ENCODE measurements around the gene EXOC7.
A peak's percentile ranks its signal among the peaks of the same experiment; 100 is the strongest.

Gene EXOC7

DNA sequence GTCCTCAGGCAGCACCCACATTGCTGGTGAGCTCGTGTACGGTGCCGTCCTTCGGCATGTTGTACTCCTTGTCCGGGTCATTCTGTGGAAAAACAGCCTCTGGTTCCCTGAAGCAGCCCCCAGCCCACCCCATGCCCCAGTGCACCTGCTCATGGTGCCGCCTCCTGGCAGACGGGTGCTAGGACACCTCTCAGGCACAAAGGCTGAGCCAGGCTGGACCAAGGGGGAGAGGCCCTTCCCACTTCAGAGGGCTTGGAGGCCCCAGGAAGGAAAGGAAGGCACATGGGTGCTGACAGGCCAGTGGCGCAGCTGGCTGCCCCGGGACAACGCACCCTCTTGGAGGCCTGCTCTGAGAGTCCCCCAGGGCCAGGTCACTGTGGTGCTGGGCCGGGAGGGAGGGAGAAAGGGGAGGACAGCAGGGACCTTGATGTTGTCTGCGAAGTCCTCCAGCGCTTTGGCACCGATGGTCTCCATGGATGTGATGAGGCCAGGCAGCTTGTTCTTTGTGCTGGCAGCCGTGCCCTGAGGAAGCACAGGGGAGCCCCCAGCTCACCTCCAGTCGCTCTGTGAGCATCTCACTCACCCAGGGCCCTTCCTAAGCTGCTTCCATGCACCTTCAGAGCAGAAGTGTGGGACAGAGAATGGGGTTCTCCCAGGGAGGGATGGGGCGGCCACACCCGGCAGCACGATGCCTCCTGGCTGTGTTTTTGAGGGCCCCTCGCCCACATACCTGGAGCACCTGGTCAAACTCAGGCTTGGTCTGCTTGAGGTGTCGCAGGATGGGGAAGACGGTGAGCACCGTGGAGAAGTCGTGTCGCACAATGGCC is 15.3 kb downstream of the EXOC7 start:
- H3K9me3 Mint-ChIP-seq: no peaks in the 10 kb centered on the region
- no peak for ATAC-seq
- no peak overlapping the region for H3K4me3 Mint-ChIP-seq
- H3K27ac Mint-ChIP-seq: no peak overlapping the region
- H3K27me3 Mint-ChIP-seq: no peaks in the 10 kb centered on the region
- peaks cover 70% of the 10 kb centered on the region for H3K36me3 Mint-ChIP-seq
- no peaks in the 10 kb centered on the region for H3K4me1 Mint-ChIP-seq

- Mint-ChIP-seq H3K4me1 (no peaks in the 10 kb centered on the region), H3K27ac (no peak overlapping the region), H3K36me3 (peaks cover 66% of the 10 kb centered on the region), H3K4me3 (no peak overlapping the region), H3K9me3 (no peaks in the 10 kb centered on the region), H3K27me3 (no peaks in the 10 kb centered on the region)
- ATAC-seq: no peak
These were observed 16.1 kb downstream of the EXOC7 start for GRCh38 chr17:76087531-76087930.

DNA sequence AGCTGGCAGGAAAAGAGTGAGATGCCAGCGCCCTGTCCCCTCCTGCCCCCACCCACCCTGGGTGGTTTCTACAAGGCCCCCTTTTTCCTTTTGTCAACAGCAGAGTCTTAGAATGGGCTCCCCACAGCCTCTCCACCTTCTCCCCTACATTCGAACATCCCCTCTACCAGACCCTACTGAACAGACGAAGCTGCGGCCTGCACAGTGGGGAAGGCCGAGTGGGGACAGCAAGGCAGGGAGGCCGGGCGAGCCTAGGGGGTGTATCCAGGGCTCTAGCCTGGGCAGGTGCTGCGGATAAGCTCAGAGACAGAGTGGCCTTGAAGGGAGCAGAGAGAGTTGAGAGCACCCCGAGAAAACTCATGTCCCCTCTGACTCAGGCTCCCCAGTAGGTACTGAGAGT is 17.2 kb downstream of the EXOC7 start:
- Mint-ChIP-seq H3K36me3 (peaks cover 62% of the 10 kb centered on the region), H3K9me3 (no peaks in the 10 kb centered on the region), H3K27ac (no peak overlapping the region), H3K4me1 (no peaks in the 10 kb centered on the region), H3K4me3 (no peak overlapping the region), H3K27me3 (no peaks in the 10 kb centered on the region)
- no peak for ATAC-seq

DNA sequence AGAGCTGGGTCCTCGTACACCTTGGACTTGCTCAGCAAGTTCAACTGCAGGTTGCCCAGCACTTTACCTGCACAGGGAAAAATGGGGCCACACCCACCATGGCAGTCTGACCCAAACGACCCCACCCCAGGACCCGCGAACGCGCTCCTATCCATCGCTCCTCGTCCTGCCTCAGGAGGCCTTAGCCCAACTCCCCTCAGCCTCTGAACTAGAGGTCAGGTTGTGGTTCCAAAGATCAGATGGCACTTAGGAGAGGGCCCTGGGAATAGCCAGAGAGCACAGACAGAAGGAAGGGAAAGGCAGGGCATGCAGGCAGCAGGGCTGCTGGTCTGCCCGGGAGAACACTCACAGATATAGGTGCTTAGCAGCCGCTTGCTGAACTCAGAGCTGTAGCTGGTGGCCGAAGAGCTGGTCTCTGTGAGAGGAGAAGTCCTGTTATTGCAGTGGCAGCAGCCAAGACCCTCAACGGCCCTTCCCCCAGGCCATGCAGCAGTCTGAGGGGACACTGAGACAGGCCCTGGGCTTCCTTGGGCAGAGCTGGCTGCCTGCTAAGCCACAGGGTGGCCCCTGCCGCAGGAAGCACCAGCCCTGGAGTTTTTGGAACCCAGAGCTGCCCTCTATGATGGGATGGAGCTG is 17.7 kb downstream of the EXOC7 start:
- no peaks in the 10 kb centered on the region for H3K9me3 Mint-ChIP-seq
- no peaks in the 10 kb centered on the region for H3K27me3 Mint-ChIP-seq
- H3K4me1 Mint-ChIP-seq: peaks cover 3% of the 10 kb centered on the region
- peaks cover 57% of the 10 kb centered on the region for H3K36me3 Mint-ChIP-seq
- no peak overlapping the region for H3K4me3 Mint-ChIP-seq
- ATAC-seq: no peak
- no peak overlapping the region for H3K27ac Mint-ChIP-seq

DNA sequence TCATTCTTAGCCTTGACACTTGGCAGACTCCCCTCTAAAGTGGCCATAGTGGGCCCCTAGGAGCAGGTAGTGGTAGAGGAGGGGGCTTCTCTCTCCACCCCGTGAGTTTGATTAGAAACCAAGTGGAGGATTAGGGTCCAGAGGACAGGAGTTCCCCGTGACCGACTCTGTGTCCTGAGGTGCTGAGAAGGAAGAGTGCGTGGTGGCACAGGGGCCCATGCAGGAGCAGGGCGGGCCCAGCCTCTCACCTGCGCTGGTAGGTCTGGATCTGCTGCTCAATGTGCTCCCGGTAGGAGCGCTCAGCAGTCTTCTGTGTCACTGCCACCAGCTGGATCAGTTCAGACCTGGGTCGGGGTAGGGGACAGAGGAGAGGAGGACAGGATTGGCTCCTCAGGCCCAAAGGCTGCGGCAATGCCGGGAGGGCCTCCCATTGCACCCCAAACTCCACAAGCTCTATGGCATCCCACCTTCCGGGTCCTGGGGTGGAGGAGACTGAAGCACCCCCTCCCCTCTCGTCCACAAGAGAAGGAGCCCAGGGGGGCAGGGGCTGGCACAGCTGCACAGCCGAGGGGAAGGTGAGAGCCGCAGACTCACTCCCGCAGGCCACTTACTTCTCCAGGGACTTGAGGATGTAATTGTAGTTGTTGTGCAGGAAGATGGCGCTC is 18.4 kb downstream of the EXOC7 start:
- Mint-ChIP-seq H3K9me3 (no peaks in the 10 kb centered on the region), H3K36me3 (peaks cover 54% of the 10 kb centered on the region), H3K4me1 (peaks cover 7% of the 10 kb centered on the region), H3K27me3 (no peaks in the 10 kb centered on the region), H3K4me3 (no peak overlapping the region), H3K27ac (no peak overlapping the region)
- ATAC-seq: no peak

DNA sequence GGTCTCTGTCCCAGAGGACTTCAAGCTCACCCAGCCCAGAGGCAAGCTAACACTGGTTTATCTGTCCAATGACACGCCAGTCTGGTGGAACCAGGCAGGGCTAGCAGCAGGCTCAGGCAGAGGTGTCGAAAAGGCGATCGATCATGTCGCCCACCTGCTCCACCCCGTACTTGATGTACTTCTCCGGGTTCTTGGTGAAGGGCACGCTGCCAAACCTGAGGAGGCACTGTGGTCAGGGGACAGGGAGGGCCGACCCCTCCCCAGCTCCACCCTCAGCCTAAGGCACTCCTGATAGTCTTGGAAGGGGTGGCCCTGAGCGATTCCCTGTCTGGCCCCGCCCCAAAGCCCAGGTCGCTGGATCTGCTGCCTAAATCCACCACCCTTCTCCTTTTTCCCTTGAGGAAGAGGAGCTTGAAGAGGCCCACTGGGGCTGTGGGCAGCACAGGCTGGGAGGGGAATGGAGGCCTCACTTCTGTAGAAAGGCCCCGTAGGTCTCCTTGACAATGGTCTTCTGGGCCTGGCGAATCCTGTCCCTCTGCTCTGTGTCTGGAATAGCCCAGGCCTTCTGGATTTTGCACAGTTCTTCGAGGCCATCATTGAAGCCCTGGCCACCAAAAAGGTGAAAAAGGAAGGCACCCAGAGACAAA is 19.9 kb downstream of the EXOC7 start:
- Mint-ChIP-seq H3K27ac (no peak overlapping the region), H3K27me3 (peaks cover 5% of the 10 kb centered on the region), H3K4me1 (peaks cover 10% of the 10 kb centered on the region), H3K36me3 (peaks cover 40% of the 10 kb centered on the region), H3K9me3 (no peaks in the 10 kb centered on the region), H3K4me3 (no peak overlapping the region)
- ATAC-seq: no peak

GRCh38 chr17:76082326-76083251 is 21.0 kb downstream of the EXOC7 start:
- Mint-ChIP-seq H3K4me1 (peaks cover 14% of the 10 kb centered on the region), H3K27ac (no peak overlapping the region), H3K4me3 (no peak overlapping the region), H3K27me3 (peaks cover 16% of the 10 kb centered on the region), H3K9me3 (no peaks in the 10 kb centered on the region), H3K36me3 (peaks cover 31% of the 10 kb centered on the region)
- ATAC-seq: no peak

DNA sequence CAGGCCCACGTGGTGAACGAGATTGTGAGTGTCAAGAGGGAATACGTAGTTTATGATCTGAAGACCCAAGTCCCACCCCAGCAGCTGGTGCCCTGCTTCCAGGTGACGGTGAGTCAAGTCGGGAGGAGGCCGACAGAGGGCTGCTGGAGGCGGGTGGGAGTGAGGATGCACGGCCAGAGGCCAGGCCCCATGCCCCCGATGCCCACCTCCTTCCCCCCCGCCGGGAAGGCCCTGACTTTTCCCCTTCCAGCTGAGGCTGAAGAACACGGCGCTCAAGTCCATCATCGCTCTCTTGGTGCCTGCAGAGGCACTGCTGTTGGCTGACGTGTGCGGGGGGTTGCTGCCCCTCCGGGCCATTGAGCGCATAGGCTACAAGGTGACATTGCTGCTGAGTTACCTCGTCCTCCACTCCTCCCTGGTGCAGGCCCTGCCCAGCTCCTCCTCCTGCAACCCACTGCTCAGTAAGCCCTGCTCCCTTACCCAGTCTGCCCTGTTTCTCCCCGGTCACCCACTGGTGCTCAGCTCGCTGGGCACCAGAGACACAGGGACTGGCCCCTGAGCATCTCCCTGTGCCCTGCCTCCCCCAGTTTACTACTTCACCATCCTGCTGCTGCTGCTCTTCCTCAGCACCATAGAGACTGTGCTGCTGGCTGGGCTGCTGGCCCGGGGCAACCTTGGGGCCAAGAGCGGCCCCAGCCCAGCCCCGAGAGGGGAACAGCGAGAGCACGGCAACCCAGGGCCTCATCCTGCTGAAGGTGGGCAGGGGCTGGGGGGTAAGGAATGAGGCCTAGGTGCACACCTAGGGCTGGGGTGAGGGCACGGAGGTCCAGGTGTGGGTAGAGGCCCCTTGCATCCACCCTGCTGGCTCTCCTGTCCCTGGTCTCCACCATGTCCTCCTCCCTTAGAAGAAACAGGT is 22.0 kb downstream of the EXOC7 start:
- H3K27me3 Mint-ChIP-seq: peaks cover 26% of the 10 kb centered on the region
- H3K36me3 Mint-ChIP-seq: peaks cover 22% of the 10 kb centered on the region
- no peak overlapping the region for H3K4me3 Mint-ChIP-seq
- H3K9me3 Mint-ChIP-seq: no peaks in the 10 kb centered on the region
- H3K4me1 Mint-ChIP-seq: peaks cover 24% of the 10 kb centered on the region
- no peak for ATAC-seq
- no peak overlapping the region for H3K27ac Mint-ChIP-seq

DNA sequence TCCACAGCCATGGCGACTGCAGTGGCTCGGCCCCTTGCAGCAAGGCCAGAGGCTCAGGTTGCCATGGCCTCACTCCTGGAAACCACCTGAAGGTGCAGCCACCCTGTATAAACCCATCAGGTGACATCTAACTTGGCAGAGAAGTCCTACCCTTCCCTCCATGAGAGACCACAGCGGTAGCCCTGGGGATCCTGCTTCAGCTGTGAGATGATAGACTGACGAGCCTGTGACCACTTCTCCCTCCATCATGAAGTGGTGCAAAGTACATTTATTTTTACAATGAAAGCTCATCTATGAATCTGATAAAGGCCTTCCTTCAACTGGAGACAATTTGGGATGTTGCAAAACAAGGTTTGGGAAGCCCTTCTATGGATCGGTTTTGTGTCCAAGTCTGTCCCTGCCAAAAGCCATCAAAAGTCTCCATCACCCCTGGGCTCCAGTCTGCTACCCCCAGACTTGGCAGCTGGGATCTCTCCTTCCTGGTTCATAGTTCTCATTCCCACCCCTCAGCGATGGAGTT is 22.8 kb downstream of the EXOC7 start:
- peaks cover 30% of the 10 kb centered on the region for H3K4me1 Mint-ChIP-seq
- ATAC-seq: no peak
- no peak overlapping the region for H3K4me3 Mint-ChIP-seq
- H3K9me3 Mint-ChIP-seq: no peaks in the 10 kb centered on the region
- peaks cover 16% of the 10 kb centered on the region for H3K36me3 Mint-ChIP-seq
- H3K27me3 Mint-ChIP-seq: peaks cover 34% of the 10 kb centered on the region
- H3K27ac Mint-ChIP-seq: no peak overlapping the region

GRCh38 chr17:76079956-76080767 is 23.4 kb downstream of the EXOC7 start:
- Mint-ChIP-seq H3K27ac (no peak overlapping the region), H3K36me3 (peaks cover 14% of the 10 kb centered on the region), H3K4me1 (peaks cover 37% of the 10 kb centered on the region), H3K9me3 (no peaks in the 10 kb centered on the region), H3K4me3 (no peak overlapping the region), H3K27me3 (peaks cover 40% of the 10 kb centered on the region)
- peak; percentile 28 for ATAC-seq

DNA sequence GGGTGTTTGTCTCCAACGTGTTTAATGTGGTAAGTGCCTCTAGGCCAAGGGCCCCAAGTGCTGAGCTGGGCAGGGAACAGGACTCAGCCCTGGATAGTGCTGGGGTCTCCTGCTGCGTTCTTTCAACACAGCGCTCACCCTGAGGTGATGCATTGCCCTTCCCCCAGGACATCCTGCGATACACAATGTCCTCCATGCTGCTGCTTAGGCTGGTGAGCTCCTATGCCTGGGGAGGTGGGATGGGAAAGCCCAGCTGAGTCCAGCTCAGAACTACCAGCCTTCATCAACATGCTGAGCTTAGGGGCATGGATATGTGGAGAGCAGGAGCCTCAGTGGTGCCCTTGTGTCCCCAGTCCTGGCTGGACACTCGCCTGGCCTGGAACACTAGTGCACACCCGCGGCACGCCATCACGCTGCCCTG is 24.0 kb downstream of the EXOC7 start:
- Mint-ChIP-seq H3K9me3 (no peaks in the 10 kb centered on the region), H3K27ac (no peak overlapping the region), H3K36me3 (peaks cover 15% of the 10 kb centered on the region), H3K4me3 (no peak overlapping the region), H3K4me1 (peaks cover 43% of the 10 kb centered on the region), H3K27me3 (peaks cover 47% of the 10 kb centered on the region)
- no peak for ATAC-seq

GRCh38 chr17:76078860-76079534 is 24.6 kb downstream of the EXOC7 start, which contains the start of gene ZACN:
Gene ZACN (plus strand): TSS chr17:76079182. CDS start chr17:76079265, 83 bp downstream.
- no peak within 1 kb of the TSS for H3K4me3 Mint-ChIP-seq

More at GRCh38 chr17:76078860-76079534, 24.6 kb downstream of the EXOC7 start, which contains the start of gene ZACN:
- Mint-ChIP-seq H3K27me3 (peaks cover 51% of the 10 kb centered on the region), H3K9me3 (no peaks in the 10 kb centered on the region), H3K27ac (no peak within 1 kb of the TSS), H3K36me3 (peaks cover 13% of the 10 kb centered on the region), H3K4me1 (peaks cover 43% of the 10 kb centered on the region)
- no peak for ATAC-seq

Measured in stimulated activated memory B cell treated with anti-CD40 and anti-IgM and Interleukin-4, amounts not matched to agents 10 μg/mL and 1 μg/mL and 100 μg/mL, for 72 hours (primary cell).